GM12873 (cell line): Measurements from ENCODE around the gene SHOC2.

ENCODE experiments used
- CTCF ChIP-seq: IDR thresholded peaks from 2 replicates; pipeline ENCODE4 v1.5.1; 2012; ENCODE audit warnings: low read depth, mild to moderate bottlenecking, moderate library complexity, low read length, control low read depth; ENCODE audit not compliant: insufficient read depth; ENCODE audit errors: missing control alignments

The SHOC2 gene

GRCh38 chr10:110936757-110937156 lies 17.4 kb downstream of the SHOC2 start:
- no peak for TF ChIP-seq CTCF

- TF ChIP-seq CTCF: no peak
These were observed 20.0 kb downstream of the SHOC2 start for GRCh38 chr10:110939419-110939818.

GRCh38 chr10:110944792-110945396 lies 25.5 kb downstream of the SHOC2 start:
- TF ChIP-seq CTCF: no peak

GRCh38 chr10:110946496-110946895 lies 27.1 kb downstream of the SHOC2 start:
- no peak for TF ChIP-seq CTCF

- no peak for TF ChIP-seq CTCF
These were observed 27.7 kb downstream of the SHOC2 start for GRCh38 chr10:110947061-110947595.

- TF ChIP-seq CTCF: no peak
These were observed 32.0 kb downstream of the SHOC2 start for GRCh38 chr10:110951381-110951780.

GRCh38 chr10:110957606-110958005 lies 38.2 kb downstream of the SHOC2 start:
- no peak for TF ChIP-seq CTCF
